HCT116 (cell line): ENCODE results near the gene CD93. TPM values are rescaled to one million over a fixed set of nuclear protein-coding genes. Genes with fewer than 3 reads are reported as not detected.

ENCODE experiments used
- ATAC-seq: fragments of 200-7000 bp; cut with Tn5 transposase; 2 replicates; pipeline ENCODE4 v1.9.1; 2020; ENCODE audit warnings: mild to moderate bottlenecking, moderate library complexity
- BruUV-seq: library from RNA; stranded (reverse); fragments of 400-500 nt; replicated peaks from 2 replicates; lab custom pipeline; 2021; lab: Mats Ljungman, UMichigan
- CTCF ChIA-PET: fragments of 300-600 bp; sonication (Branson Sonifier 250); formaldehyde crosslinking; loops from one replicate; lab custom pipeline; 2021; ENCODE audit warnings: antibody characterized with exemption; lab: Charles Lee
- POLR2A ChIA-PET: fragments of 300-600, 350-600 bp; sonication (Branson Sonifier 250); formaldehyde crosslinking; loops from one replicate; lab custom pipeline; 2021; ENCODE audit warnings: antibody characterized with exemption; lab: Charles Lee
- RAD21 ChIA-PET, 2 experiments: fragments of 300-600 bp; sonication (Branson Sonifier 250); formaldehyde crosslinking; loops; one replicate each; lab custom pipeline; 2023; ENCODE audit warnings: low total read pairs in 2 of 2; ENCODE audit not compliant: uncharacterized antibody in 2 of 2, unreplicated experiment in 2 of 2, low non-redundant PET in 1 of 2; lab: Charles Lee
- DNase-seq: peaks from one replicate; pipeline ENCODE4 v3.0.0-alpha.2; 2010; ENCODE audit warnings: low read depth, low spot score
- H2AFZ ChIP-seq: fragments of 200-600 bp; shearing (Covaris generic), sonication (generic); 2 replicates; pipeline ENCODE4 v1.6.1; 2017; ENCODE audit warnings: low read depth, mixed run types, mixed read lengths, antibody characterized with exemption, low read length; ENCODE audit not compliant: poor library complexity, severe bottlenecking
- H3K27ac ChIP-seq: 2 replicates; pipeline ENCODE4 v1.5.1; 2012; ENCODE audit warnings: low read depth, low read length
- H3K27me3 ChIP-seq: fragments of 200-600 bp; sonication (generic); 2 replicates; pipeline ENCODE4 v1.6.1; 2016; ENCODE audit warnings: mixed run types, low read length, mixed read lengths; ENCODE audit not compliant: insufficient read depth
- H3K36me3 ChIP-seq, 2 experiments: fragments of 200-500 bp in 1 of 2; fragments of 200-600 bp in 1 of 2; sonication (Bioruptor generic) in 1 of 2; sonication (generic) in 1 of 2; 2 replicates each; pipeline versions ENCODE4 v1.5.1 to v1.6.1; 2014 to 2016; ENCODE audit warnings: low read length in 2 of 2, inconsistent platforms in 1 of 2, mixed read lengths in 1 of 2, mixed run types in 1 of 2; ENCODE audit not compliant: insufficient read depth in 2 of 2, control insufficient read depth in 1 of 2
- H3K4me1 ChIP-seq, 2 experiments: fragments of 200-600 bp in 1 of 2; sonication (generic) in 1 of 2; 2 replicates each; pipeline versions ENCODE4 v1.5.1 to v1.6.1; 2012 to 2017; ENCODE audit warnings: low read length in 2 of 2, inconsistent platforms in 1 of 2, mild to moderate bottlenecking in 1 of 2, mixed read lengths in 1 of 2, mixed run types in 1 of 2, moderate library complexity in 1 of 2; ENCODE audit not compliant: insufficient read depth in 2 of 2, control insufficient read depth in 1 of 2
- H3K4me2 ChIP-seq: fragments of 200-600 bp; sonication (generic); 2 replicates; pipeline ENCODE4 v1.6.1; 2017; ENCODE audit warnings: mixed run types, low read length, mixed read lengths
- H3K4me3 ChIP-seq, 2 experiments: fragments of 200-600 bp in 1 of 2; sonication (generic) in 1 of 2; replicated peaks in 1 of 2; 2 replicates each; pipeline ENCODE4 v1.5.1; 2011 to 2016; ENCODE audit warnings: low read length in 2 of 2, control low read depth in 1 of 2, low read depth in 1 of 2, mild to moderate bottlenecking in 1 of 2, mixed read lengths in 1 of 2, mixed run types in 1 of 2
- H3K79me2 ChIP-seq: fragments of 200-600 bp; sonication (generic); 2 replicates; pipeline ENCODE4 v1.6.1; 2017; ENCODE audit warnings: mild to moderate bottlenecking, mixed run types, low read length, moderate library complexity, mixed read lengths; ENCODE audit not compliant: insufficient read depth
- H3K9ac ChIP-seq: fragments of 200-600 bp; sonication (generic); 2 replicates; pipeline ENCODE4 v1.6.1; 2016; ENCODE audit warnings: low read length, mixed read lengths
- H3K9me2 ChIP-seq: fragments of 200-600 bp; sonication (generic), shearing (Covaris generic); 2 replicates; pipeline ENCODE4 v1.6.1; 2017; ENCODE audit warnings: mixed run types, mild to moderate bottlenecking, moderate library complexity; ENCODE audit not compliant: insufficient read depth
- H3K9me3 ChIP-seq, 2 experiments: fragments of 200-500 bp in 1 of 2; fragments of 200-600 bp in 1 of 2; sonication (Bioruptor generic) in 1 of 2; sonication (generic) in 1 of 2; 2 replicates each; pipeline ENCODE4 v1.6.1; 2014 to 2017; ENCODE audit warnings: low read length in 2 of 2, mixed read lengths in 2 of 2, inconsistent platforms in 1 of 2, low read depth in 1 of 2, mild to moderate bottlenecking in 1 of 2, mixed run types in 1 of 2, moderate library complexity in 1 of 2; ENCODE audit not compliant: control insufficient read depth in 1 of 2, insufficient read depth in 1 of 2
- H4K20me1 ChIP-seq: fragments of 200-600 bp; sonication (generic), shearing (Covaris generic); 2 replicates; pipeline ENCODE4 v1.6.1; 2017; ENCODE audit warnings: mixed run types, mild to moderate bottlenecking, moderate library complexity; ENCODE audit not compliant: insufficient read depth
- ATF3 ChIP-seq: IDR thresholded peaks from 2 replicates; pipeline ENCODE4 v1.6.1; 2012
- CEBPB ChIP-seq: IDR thresholded peaks from 2 replicates; pipeline ENCODE4 v1.6.1; 2012; ENCODE audit warnings: low read depth
- ELF1 ChIP-seq: IDR thresholded peaks from 2 replicates; pipeline ENCODE4 v1.6.1; 2012; ENCODE audit warnings: low read depth, borderline replicate concordance
- EZH2 ChIP-seq: fragments of 200-600 bp; sonication (generic); IDR thresholded peaks from 2 replicates; pipeline ENCODE4 v1.6.1; 2017; ENCODE audit warnings: antibody characterized with exemption, mixed run types
- EZH2phosphoT487 ChIP-seq: fragments of 200-600 bp; IDR thresholded peaks from 2 replicates; pipeline ENCODE4 v1.6.1; 2018; ENCODE audit warnings: antibody characterized with exemption, borderline replicate concordance
- FOSL1 ChIP-seq: IDR thresholded peaks from 2 replicates; pipeline ENCODE4 v1.6.1; 2012; ENCODE audit warnings: low read depth
- MAX ChIP-seq: IDR thresholded peaks from 2 replicates; pipeline ENCODE4 v1.6.1; 2012
- POLR2A ChIP-seq: IDR thresholded peaks from 2 replicates; pipeline ENCODE4 v1.7.0; 2011; ENCODE audit warnings: borderline replicate concordance; ENCODE audit not compliant: insufficient read depth, insufficient read length; ENCODE audit errors: extremely low read depth
- RAD21 ChIP-seq: IDR thresholded peaks from 2 replicates; pipeline ENCODE4 v1.6.1; 2012; ENCODE audit warnings: low read depth, mild to moderate bottlenecking
- TCF7L2 ChIP-seq: IDR thresholded peaks from 2 replicates; pipeline ENCODE4 v1.7.0; 2011; ENCODE audit warnings: borderline replicate concordance, inconsistent platforms; ENCODE audit not compliant: insufficient read depth, insufficient read length; ENCODE audit errors: extremely low read depth
- YY1 ChIP-seq: IDR thresholded peaks from 2 replicates; pipeline ENCODE4 v1.6.1; 2011; ENCODE audit warnings: low read length, low read depth, moderate library complexity, mild to moderate bottlenecking; ENCODE audit not compliant: insufficient replicate concordance; ENCODE audit errors: extremely low read depth
- ZFX ChIP-seq: fragments of 450-650 bp; IDR thresholded peaks from 2 replicates; pipeline ENCODE4 v1.6.1; 2017
- ZNF274 ChIP-seq: fragments of 200-500 bp; sonication (Bioruptor generic); IDR thresholded peaks from 2 replicates; pipeline ENCODE4 v1.6.1; 2014; ENCODE audit warnings: mild to moderate bottlenecking, low read depth, low read length, inconsistent platforms
- intact Hi-C: fragments of 100-400 bp; cut with micrococcal nuclease; formaldehyde crosslinking; loops from 2 replicates; pipeline ENCODE4 v1.10.0; 2022
- total RNA-seq: library from RNA; stranded (reverse); gene quantifications from one replicate; pipeline ENCODE4 v1.2.1, GENCODE V29; 2021; ENCODE audit not compliant: unreplicated experiment
- TF ChIP-seq, protein P1 (sequence below), 3 experiments: fragments of 200-600 bp in 1 of 3; sonication (generic) in 1 of 3; IDR thresholded peaks in 2 of 3; conservative IDR thresholded peaks in 1 of 3; 2 replicates each; pipeline ENCODE4 v1.5.1; 2012 to 2017; ENCODE audit warnings: low read depth in 2 of 3, low read length in 2 of 3, antibody characterized with exemption in 1 of 3, borderline replicate concordance in 1 of 3, control low read depth in 1 of 3, mild to moderate bottlenecking in 1 of 3, mixed read lengths in 1 of 3, mixed run types in 1 of 3, moderate library complexity in 1 of 3; ENCODE audit not compliant: insufficient read depth in 1 of 3

Gene CD93
- total RNA-seq, 1 experiment from 2014 or later, result 0.07 TPM

DNA sequence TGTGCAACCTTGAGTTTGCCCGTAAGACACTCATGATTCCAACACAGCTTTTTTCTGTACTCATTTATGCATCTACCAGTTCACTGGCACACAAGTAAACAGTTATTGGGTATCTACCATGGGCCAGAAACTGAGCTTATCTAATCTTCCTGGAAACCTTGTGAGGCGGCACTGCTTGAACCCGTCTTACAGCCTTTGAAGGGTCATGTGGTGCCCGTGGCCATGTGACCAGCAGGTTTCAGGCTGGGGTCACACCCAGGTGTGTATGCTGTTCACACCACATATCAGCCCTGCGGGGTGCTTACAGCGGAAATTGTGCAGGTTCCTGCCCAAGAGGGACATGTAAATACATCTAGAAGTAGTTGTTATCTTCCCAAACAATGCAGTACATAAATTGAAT lies 42.7 kb downstream of the CD93 start:
- no TSS peak for BruUV-seq
- POLR2A ChIA-PET, result no interaction called here

More for the DNA sequence above, 42.7 kb downstream of the CD93 start:
- TF ChIP-seq YY1 (no peak), ELF1 (no peak), EZH2phosphoT487 (no peak), POLR2A (no peak), ZFX (no peak), TCF7L2 (no peak), ZNF274 (no peak), EZH2 (no peak), ATF3 (no peak), CEBPB (no peak), RAD21 (0 out of 2 replicates have a peak, but pooled peaks have one; percentile 16), MAX (no peak), FOSL1 (no peak)
- TF ChIP-seq, protein P1, sequence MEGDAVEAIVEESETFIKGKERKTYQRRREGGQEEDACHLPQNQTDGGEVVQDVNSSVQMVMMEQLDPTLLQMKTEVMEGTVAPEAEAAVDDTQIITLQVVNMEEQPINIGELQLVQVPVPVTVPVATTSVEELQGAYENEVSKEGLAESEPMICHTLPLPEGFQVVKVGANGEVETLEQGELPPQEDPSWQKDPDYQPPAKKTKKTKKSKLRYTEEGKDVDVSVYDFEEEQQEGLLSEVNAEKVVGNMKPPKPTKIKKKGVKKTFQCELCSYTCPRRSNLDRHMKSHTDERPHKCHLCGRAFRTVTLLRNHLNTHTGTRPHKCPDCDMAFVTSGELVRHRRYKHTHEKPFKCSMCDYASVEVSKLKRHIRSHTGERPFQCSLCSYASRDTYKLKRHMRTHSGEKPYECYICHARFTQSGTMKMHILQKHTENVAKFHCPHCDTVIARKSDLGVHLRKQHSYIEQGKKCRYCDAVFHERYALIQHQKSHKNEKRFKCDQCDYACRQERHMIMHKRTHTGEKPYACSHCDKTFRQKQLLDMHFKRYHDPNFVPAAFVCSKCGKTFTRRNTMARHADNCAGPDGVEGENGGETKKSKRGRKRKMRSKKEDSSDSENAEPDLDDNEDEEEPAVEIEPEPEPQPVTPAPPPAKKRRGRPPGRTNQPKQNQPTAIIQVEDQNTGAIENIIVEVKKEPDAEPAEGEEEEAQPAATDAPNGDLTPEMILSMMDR (IDR thresholded peaks at IDR 0.05 in 2 of 3, conservative IDR thresholded peaks at IDR 0.05 in 1 of 3; ENCODE audit: borderline replicate concordance in 1 of 3, insufficient read depth in 1 of 3, low read depth in 2 of 3, low read length in 2 of 3), result 0 out of 6 replicates have a peak, but pooled peaks of 1 of the 3 experiments have one; percentile 8
- no peak overlapping the region for H3K4me3 ChIP-seq
- H3K9me3 ChIP-seq, result no peaks in the 10 kb centered on the region
- H3K79me2 ChIP-seq, result no peaks in the 10 kb centered on the region
- ATAC-seq (peak; percentile 60; the same call in 1 of the 2 replicates), DNase-seq (no peak)
- no peaks in the 10 kb centered on the region for H3K9me2 ChIP-seq
- peaks cover 0 to 11% of the 10 kb centered on the region in 2 experiments; a peak in 3 of 4 replicates for H3K4me1 ChIP-seq
- H3K9ac ChIP-seq, result no peak overlapping the region
- H4K20me1 ChIP-seq, result no peaks in the 10 kb centered on the region
- H2AFZ ChIP-seq, result no peak overlapping the region
- H3K4me2 ChIP-seq, result no peak overlapping the region
- ChIA-PET RAD21 (no interaction called here), CTCF (interaction anchor here (0.9 to 1.1 kb wide), 2 partner anchors 297 to 352 kb away, joined by 3 to 6 read pairs; no protein-coding TSS in a partner anchor)
- peaks cover 34% of the 10 kb centered on the region for H3K27me3 ChIP-seq
- no peak overlapping the region for H3K27ac ChIP-seq
- H3K36me3 ChIP-seq, result no peaks in the 10 kb centered on the region
- intact Hi-C loops, result no loop called here
